ENCODE data around the gene CCDC57.

Gene CCDC57

GRCh38 chr17:82080789-82081464 is 131.7 kb downstream of the CCDC57 start:
- DNase-seq (ENCODE audit: low read depth in 2 of 2) = no peak

- no peak for DNase-seq (ENCODE audit: low read depth in 2 of 2)
These were observed 132.4 kb downstream of the CCDC57 start for GRCh38 chr17:82080048-82080788.

GRCh38 chr17:82079001-82079677 is 133.5 kb downstream of the CCDC57 start:
- DNase-seq (ENCODE audit: low read depth in 2 of 2) = no peak

GRCh38 chr17:82078433-82078832 is 134.2 kb downstream of the CCDC57 start:
- DNase-seq (ENCODE audit: low read depth in 2 of 2) = no peak

DNA sequence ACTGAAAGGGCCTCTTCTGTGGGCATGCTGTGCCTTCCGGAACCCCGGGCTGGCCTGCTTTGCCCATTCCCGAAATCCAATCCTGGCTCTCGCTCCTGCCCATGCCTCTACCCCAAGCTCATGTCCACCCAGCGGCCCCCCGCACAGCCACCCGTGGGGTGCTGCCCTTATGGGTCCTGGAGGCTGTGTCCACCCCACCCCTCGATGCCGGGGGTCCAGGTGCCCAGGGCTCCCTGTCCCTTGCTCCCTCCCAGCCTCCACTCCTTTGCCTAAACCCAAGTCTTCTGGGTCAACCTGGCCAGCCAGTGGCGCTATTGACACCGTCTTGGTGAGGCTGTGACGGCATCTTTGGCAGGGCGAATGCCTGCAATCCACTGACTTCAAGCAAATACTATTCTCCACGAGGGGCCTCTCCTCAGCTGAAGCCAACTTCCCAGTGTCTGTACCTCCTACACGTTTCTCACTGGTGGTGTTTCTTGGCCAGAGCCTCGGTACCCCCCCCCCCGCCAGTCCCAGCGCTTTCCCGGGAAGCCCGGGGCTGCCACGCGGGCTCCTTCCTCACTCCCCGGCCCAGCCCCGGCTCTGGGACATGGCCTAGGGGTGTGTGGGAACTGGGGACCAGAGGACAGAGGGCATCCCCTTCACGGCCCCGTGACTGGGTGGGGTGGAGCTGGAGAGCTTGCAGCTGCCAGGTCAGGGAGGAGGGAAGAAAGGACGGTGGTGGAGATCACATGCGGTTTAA is 134.9 kb downstream of the CCDC57 start:
- DNase-seq (ENCODE audit: low read depth in 2 of 2) = no peak

DNA sequence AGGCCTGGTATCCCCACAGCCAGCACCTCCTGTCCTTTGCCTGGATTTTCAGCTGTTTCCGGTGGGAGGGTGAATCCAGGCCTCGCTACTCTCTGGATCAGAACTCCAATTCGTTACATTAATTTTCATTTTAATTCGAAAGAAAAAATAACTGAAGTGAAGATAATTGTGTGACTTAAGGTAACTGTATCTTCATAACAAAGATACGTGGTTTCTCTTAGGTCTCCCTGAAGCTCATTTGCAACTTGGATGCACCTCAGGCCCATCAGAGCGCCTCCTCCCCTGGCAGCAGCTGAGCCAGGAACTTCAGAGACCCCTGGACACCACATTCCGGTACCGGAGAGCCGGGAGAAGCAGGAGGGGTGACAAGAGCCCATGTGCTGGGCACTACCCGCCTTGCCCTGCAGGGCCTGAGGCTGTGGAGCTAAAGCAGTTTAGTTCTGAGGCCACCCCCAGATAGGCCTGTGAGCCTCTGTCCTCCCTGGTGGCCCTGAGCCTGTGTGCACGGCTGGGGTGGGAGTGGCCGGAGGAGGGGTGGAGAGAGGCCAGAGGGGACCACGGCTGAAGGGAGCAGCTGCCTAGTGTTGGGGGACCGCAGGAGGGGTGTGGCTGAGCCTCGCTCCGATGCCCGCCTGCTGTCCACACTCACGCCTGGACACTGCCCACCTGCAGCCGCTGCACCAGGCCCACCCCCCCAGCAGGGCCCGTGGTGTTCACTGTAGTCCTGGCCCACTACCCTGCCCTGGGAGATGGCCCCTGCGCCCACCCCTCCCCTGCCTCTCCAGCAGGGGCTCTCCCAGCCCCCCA is 135.7 kb downstream of the CCDC57 start:
- DNase-seq (ENCODE audit: low read depth in 2 of 2) = no peak

- DNase-seq (ENCODE audit: low read depth in 2 of 2) = no peak
These were observed 136.4 kb downstream of the CCDC57 start for GRCh38 chr17:82076018-82076784.

DNA sequence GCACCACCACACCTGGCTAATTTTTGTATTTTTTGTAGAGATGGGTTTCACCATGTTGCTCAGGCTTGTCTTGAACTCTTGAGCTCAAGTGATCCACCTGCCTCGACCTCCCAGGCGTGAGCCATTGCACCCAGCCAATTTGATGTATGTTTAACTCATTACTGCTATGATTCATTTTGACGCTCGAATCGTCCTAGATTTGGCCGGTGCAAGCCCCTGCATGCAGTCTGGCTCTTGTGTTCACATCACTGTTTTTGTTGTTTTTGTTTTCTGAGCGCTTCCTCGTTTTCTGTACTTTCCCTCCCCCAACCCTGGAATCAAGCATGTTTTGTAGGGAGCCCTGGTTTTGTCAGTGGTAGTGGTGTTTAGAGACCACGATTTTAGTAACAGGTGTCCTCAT is 139.2 kb downstream of the CCDC57 start:
- DNase-seq (ENCODE audit: low read depth in 2 of 2) = no peak

- DNase-seq (ENCODE audit: low read depth in 2 of 2) = no peak
These were observed 139.8 kb downstream of the CCDC57 start for GRCh38 chr17:82072827-82073226.

DNA sequence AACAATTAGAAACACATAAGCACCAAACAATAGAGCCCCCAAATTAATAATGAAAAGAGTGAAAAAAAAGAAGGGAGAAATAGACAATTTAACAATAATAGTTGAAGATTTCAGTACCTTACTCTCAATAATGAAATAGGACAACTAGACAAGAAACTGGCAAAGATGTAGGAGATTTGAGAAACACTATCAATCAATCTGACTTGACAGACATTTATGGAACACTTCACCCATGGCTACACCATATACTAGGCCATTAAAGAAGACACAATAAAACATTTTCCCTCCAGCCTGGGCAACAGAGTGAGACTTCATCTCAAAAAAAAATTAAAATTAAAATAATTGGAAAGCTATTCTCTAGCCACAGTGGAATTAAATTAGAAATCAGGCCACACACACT is 142.0 kb downstream of the CCDC57 start:
- DNase-seq (ENCODE audit: low read depth in 2 of 2) = no peak

GRCh38 chr17:82065638-82066303 is 146.9 kb downstream of the CCDC57 start, which contains the start of gene DUS1L:
Gene DUS1L, minus strand, starts transcription at chr17:82065804. Its CDS starts 745 bp downstream, at chr17:82065059.
- DNase-seq (ENCODE audit: low read depth in 2 of 2) = peak; percentile 59 to 60

DNA sequence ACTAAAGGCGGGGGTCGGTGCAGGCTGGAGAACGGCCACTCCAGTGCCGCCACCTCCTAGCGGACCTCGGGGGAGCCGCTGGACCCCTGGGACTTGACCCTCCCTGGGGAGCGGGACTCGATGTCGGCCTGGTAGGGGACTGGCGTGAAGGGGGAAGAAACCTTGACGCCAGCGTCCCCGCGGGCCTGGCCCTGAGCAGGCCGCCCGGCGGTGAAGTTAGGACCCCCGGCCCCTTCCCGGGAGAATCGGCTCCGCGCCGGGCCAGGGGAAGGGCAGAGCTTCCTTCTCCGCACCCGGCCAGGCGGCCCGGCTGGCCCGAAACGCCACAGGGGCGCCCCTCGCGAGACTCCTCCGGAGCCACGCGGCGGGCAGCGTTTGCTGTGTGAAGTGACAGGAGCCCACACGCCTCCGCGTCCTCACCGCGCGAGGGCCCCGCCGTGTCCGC is 147.4 kb downstream of the CCDC57 start:
- no peak for DNase-seq (ENCODE audit: low read depth in 2 of 2)

DNA sequence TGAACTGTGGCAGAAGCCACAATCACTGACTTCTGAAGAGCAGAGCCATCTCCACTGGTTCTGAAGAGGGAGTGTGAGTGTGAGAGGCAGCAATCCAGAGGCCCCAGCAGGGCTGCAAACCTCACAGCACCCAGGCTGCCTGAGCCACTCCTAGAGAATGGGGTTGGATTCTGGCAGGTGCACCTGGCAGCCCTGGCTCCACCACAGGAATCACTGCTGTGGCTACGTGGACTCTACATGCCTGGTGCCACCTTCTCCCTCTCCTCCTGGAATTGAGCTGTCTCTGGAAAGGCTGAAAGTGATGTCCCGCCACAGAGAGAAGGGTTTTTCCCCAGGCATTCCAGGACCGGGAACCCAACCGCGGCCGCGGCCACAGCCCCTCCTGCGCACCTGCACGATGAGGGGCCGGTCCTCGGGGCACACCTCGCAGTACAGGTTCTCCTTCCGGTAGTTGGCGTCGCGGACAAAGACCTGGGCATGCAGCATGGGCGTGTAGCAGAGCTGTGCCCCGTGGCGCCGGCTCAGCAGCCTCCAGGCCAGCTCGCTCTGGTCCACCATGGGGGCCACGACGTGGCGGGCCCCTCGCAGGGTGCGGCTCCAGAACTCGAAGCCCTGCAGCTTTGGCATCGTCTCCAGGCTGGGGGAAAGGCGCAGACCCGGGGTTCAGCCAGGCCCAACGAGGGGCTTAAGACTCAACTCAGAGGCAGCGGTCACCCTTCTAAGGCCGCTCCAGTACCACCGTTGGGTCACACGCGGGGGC is 148.0 kb downstream of the CCDC57 start:
- DNase-seq (ENCODE audit: low read depth in 2 of 2) = no peak

DNA sequence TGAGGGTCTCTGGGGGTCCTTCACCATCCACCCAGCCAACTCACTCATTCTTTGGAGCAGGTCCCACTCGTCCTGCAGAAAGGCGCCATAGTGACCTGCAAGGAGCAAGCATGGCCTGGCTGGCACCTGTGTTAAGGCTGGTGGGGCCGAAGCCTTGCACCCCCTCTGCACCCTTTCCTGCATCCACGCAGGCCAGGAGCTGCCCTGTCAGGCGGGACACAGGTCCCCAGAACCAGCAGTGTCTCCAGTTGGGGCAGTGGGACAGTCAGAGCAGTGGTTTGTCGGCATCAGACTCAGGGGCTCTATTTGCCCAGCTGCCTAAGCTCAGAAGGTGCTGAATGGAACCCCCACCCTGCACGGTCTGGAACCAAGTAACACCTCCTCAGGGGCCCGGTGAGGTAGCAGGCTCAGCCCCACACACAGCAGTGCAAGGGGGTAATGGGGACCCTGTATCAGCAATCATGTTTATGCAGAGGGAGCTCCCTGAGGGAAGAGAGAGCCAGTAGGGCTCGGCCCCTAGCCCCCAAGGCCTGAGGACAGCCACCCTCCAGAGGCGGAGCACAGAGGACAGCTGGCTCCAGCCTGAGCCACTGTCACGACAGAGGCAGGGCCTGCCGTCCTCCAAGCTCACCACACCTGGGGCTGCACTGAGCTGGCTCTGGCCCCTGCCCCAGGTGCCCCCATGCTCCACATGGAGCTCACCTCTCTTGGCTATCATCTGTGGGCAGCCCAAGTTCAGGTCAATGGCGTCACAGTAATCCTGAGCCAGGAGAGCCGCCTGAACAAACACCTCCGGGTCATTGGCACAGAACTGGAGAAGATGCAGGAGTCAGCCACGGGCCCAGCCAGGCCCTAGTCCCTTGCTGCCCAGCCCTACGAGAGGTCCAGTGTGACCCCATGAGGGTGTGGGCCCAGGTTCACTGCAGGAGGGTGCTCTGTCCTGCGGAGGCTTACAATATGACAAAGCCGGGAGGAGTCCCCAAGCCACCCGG is 148.9 kb downstream of the CCDC57 start:
- DNase-seq (ENCODE audit: low read depth in 2 of 2) = no peak

DNA sequence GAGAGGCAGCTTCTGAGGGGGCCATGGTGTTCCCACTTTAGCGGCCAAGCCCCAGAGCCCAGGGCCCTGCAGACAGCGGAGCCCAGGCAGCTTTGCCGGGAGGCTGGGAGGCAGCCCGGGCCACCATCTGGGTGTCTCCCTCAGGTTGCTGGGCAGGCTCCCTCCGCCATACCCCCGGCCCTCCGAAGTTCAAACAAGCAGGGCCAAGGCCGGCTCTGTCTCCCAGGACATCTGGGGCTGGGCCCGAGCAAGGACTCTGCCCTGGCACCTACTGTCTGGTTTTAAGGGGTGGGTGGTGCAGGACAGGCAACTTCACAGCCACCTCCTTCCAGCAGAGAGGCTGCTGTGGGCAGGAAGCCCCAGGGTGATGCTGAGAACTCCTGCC is 149.7 kb downstream of the CCDC57 start:
- DNase-seq (ENCODE audit: low read depth in 2 of 2) = no peak

DNA sequence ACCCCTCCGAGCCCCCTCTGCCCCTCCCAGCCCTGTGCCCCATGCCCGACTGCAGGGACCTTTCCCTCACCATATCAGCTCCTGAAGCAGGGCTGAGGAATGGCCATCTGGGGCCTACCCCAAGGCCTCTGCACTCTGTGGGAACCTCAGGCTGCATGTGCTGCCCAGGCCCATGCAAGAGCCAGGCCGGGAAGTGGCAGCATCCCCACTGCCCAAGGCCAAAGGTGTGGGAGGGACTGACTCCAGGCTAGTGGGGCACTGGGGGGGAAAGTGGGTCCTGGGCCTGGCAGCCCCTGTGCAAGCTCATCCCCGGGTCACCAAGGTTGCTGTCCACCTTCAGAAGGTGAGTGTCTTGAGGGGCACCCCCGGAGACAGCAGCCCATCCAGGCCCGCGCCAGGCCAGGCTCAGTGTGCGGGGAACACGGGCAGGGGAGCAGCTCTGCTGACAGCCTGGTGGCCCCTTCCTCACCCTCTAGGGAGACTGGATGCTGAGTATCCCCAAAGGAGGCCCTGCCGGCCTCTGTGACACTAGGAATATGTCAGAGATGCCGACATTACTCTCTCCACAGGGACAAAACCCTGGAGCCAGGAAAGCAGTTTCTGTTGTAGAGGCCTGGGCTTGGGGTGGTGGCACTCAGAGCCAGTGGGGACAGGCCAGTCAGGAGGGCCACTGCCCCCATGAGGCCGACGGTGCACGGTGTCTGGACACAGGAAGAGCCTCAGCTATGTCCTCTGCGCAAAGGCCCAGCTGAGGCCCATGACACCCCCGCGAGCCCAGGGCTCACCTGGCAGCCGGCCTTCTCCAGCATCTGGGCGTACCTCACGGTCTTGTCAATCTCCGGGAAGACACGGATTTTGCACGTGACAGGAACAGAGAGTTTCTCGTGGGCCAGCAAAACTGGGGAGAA is 150.3 kb downstream of the CCDC57 start:
- DNase-seq (ENCODE audit: low read depth in 2 of 2) = no peak

Data from stimulated activated CD8-positive, alpha-beta memory T cell treated with anti-CD3 and anti-CD28 coated beads, Interleukin-2, amount 100 ng/mL, for 48 hours (primary cell).